Measurements from ENCODE around the gene CYB5R3.

GRCh38 chr22:42648368-42649245 is 585 bp downstream of the CYB5R3 start:
- TF ChIP-seq CTCF (conservative IDR thresholded peaks at IDR 0.05) (no peak), EZH2 (IDR thresholded peaks at IDR 0.05; ENCODE audit: low read depth) (no peak)

Measured in PC-9 (cell line).